Upper lobe of right lung (tissue), 1 donor: ENCODE results near the gene GATM. TPM values are rescaled to one million over a fixed set of nuclear protein-coding genes. Genes with fewer than 3 reads are reported as not detected.
A peak's percentile ranks its signal among the peaks of the same experiment; 100 is the strongest.

Source experiments
- ATAC-seq: fragments of 200-7000 bp; cut with Tn5 transposase; one replicate; pipeline ENCODE4 v1.9.1; 2020; ENCODE audit warnings: mild to moderate bottlenecking, moderate library complexity
- DNase-seq: peaks from one replicate; pipeline ENCODE4 v3.0.0-alpha.2; 2020
- H3K27ac ChIP-seq: fragments of 200-600 bp; one replicate; pipeline ENCODE4 v1.8.0; 2022
- H3K27me3 ChIP-seq: fragments of 200-600 bp; one replicate; pipeline ENCODE4 v1.8.0; 2022; ENCODE audit warnings: mild to moderate bottlenecking
- H3K36me3 ChIP-seq: fragments of 200-600 bp; one replicate; pipeline ENCODE4 v1.8.0; 2022
- H3K4me1 ChIP-seq: fragments of 200-600 bp; one replicate; pipeline ENCODE4 v1.8.0; 2022
- H3K4me3 ChIP-seq: fragments of 200-600 bp; one replicate; pipeline ENCODE4 v1.8.0; 2022; ENCODE audit warnings: mild to moderate bottlenecking
- H3K9me3 ChIP-seq: fragments of 200-600 bp; one replicate; pipeline ENCODE4 v1.8.0; 2022
- intact Hi-C: fragments of 100-400 bp; cut with DNase I; formaldehyde crosslinking; loops from one replicate; pipeline ENCODE4 v1.11.0; 2022
- total RNA-seq: library from RNA; stranded (reverse); fragmentation: NEBNext Ultra II Directional; extraction: Animal tissue kit (Norgen Biotek cat#: 25700); gene quantifications from one replicate; pipeline ENCODE4 v1.2.1, GENCODE V29; 2021
- TF ChIP-seq, protein P1 (sequence below): fragments of 200-600 bp; IDR thresholded peaks from one replicate; pipeline ENCODE4 v1.8.0; 2022; ENCODE audit warnings: antibody characterized with exemption
- donor health status: DM: no; HTN: yes; CAD: no; lungs with severe emphysema.

The GATM gene
- total RNA-seq, 1 donor from 2014 or later = 7.2 TPM

DNA sequence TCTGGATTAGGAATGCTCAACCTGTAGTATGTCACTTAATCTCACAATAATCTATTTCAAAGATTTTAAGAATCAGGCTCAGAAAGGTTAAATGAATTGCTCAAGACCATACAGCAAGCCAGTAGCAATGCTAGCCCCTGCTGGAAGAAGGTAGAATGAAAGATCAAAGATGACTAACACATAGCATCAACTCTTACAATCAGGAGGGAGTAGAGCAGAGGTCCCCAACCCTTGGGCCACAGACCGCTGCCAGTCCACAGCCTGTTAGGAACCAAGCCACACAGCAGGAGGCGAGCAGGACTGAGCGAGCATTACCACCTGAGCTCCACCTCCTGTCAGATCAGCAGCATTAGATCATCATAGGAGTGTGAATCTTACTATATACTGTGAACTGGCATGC is 15.5 kb upstream of the GATM start:
- no peak for ATAC-seq
- TF ChIP-seq, protein P1, sequence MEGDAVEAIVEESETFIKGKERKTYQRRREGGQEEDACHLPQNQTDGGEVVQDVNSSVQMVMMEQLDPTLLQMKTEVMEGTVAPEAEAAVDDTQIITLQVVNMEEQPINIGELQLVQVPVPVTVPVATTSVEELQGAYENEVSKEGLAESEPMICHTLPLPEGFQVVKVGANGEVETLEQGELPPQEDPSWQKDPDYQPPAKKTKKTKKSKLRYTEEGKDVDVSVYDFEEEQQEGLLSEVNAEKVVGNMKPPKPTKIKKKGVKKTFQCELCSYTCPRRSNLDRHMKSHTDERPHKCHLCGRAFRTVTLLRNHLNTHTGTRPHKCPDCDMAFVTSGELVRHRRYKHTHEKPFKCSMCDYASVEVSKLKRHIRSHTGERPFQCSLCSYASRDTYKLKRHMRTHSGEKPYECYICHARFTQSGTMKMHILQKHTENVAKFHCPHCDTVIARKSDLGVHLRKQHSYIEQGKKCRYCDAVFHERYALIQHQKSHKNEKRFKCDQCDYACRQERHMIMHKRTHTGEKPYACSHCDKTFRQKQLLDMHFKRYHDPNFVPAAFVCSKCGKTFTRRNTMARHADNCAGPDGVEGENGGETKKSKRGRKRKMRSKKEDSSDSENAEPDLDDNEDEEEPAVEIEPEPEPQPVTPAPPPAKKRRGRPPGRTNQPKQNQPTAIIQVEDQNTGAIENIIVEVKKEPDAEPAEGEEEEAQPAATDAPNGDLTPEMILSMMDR = no peak

DNA sequence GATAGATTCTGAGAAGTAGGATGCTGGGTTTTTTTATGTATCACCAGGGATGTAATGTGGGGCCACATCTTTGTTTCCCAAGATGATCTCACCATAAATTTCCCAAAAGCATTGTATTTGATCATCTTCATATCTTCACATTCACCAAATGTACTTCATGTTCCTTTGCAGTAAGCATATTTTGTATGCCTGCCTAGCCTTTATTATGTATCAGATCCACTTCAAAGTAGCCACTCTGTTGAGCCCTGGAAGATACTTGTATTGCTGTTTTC is 14.2 kb upstream of the GATM start:
- no peak for DNase-seq
- H3K27ac ChIP-seq = no peak overlapping the region
- ATAC-seq = no peak
- H3K4me3 ChIP-seq = no peak overlapping the region
- H3K9me3 ChIP-seq = no peaks in the 10 kb centered on the region
- no peaks in the 10 kb centered on the region for H3K4me1 ChIP-seq
- peaks cover 9% of the 10 kb centered on the region for H3K27me3 ChIP-seq
- intact Hi-C loops = no loop called here
- TF ChIP-seq, protein P1 = no peak
- H3K36me3 ChIP-seq = no peaks in the 10 kb centered on the region

More for the DNA sequence above, 15.5 kb upstream of the GATM start:
- intact Hi-C loops = no loop called here
- H3K27me3 ChIP-seq = peaks cover 9% of the 10 kb centered on the region
- no peaks in the 10 kb centered on the region for H3K36me3 ChIP-seq
- H3K4me3 ChIP-seq = no peak overlapping the region
- no peak overlapping the region for H3K27ac ChIP-seq
- no peak for DNase-seq
- no peaks in the 10 kb centered on the region for H3K9me3 ChIP-seq
- H3K4me1 ChIP-seq = no peaks in the 10 kb centered on the region

DNA sequence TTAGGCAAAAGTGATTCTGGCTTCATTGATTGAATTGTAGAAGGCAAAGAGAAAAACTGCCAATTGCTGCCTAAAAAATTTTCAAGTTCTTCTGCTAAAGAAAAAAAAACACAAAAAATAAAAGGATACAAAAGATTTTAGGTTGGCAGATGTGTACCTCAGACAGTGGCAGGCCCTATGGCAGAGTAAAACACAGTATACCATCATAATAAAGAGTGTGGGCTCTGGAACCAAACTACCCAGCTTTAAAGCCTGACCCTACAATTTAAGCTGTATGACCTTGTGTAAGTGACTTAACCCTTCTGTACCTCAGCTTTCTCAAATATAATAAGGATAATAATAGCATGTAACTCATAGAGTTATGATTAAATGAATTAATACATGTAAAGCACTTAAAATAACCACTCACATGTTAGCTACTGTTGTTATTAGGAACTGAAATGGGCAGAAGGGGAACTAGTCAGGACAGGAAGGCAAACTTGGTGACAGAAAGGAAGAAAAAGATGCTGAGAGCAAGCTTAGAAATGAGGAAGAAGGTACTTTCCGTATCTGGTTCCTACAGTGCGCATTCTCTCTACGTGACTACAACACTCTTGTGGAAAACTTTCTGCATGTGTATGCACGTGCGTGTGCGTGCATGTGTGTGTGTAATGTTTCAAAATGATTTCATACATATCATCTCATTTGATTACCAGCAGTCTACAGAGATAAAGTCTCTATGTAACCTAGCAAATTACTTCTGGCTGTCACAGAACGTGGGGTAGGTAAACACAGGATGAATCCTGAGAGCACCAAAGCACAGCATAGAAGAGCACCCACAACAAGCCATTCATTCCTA is 13.6 kb upstream of the GATM start:
- Histone ChIP-seq H3K9me3 (no peaks in the 10 kb centered on the region), H3K27ac (no peak overlapping the region), H3K36me3 (no peaks in the 10 kb centered on the region), H3K4me3 (no peak overlapping the region), H3K27me3 (peaks cover 9% of the 10 kb centered on the region), H3K4me1 (no peaks in the 10 kb centered on the region)
- DNase-seq = no peak
- TF ChIP-seq, protein P1 = no peak
- intact Hi-C loops = no loop called here
- ATAC-seq = peak; percentile 72

DNA sequence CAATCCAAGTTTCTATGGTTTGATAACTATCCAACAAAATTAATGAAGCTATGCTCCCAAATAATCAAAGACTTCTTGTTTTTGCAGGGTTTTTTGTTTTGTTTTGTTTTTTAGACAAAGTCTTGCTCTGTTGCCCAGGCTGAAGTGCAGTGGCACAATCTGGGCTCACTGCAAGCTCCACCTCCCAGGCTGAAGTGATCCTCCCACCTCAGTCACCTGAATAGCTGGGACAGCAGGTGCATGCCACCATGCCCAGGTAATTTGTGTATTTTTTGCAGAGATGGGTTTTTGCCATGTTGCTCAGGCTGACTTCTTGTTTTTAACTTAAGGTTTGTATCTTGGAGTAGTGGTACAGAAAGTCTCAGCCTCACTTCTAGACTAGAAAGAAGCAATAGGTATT is 11.0 kb upstream of the GATM start:
- intact Hi-C loops = no loop called here

DNA sequence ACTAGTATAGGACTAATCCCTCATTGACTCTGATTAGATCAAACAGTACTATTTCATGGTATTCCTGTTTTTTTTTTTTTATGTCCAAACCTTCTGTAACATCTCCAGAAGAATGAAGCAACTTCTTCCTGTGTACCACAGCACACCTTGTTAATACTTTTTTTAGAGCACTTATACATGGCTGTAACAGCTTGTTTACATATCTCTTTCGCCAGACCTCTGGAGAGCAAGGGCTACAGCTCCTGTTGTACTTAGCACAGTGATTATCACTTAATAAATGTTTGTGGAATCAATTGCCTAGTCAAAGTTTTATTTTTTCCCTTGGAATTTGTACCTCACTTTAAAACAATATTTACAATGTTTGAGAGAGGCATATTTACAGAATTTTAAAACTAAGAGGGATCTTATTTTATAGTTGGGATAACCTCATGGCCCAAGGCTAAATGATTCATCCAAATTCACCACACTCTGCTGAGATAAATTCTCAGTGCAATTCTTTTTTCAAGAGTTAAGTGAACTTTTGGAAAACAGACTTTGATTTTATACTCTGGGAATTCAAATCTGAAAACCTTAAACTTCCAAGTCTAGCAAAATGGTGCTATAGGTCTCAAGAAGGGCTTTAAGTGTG is 9.2 kb upstream of the GATM start:
- H3K4me1 ChIP-seq = no peaks in the 10 kb centered on the region
- DNase-seq = no peak
- ATAC-seq = peak; percentile 90
- no peak overlapping the region for H3K27ac ChIP-seq
- peaks cover 3% of the 10 kb centered on the region for H3K27me3 ChIP-seq
- H3K4me3 ChIP-seq = no peak overlapping the region
- no peaks in the 10 kb centered on the region for H3K36me3 ChIP-seq
- no peaks in the 10 kb centered on the region for H3K9me3 ChIP-seq
- intact Hi-C loops = no loop called here
- TF ChIP-seq, protein P1 = no peak

More for the DNA sequence above, 11.0 kb upstream of the GATM start:
- Histone ChIP-seq H3K36me3 (no peaks in the 10 kb centered on the region), H3K4me3 (no peak overlapping the region), H3K9me3 (no peaks in the 10 kb centered on the region), H3K4me1 (no peaks in the 10 kb centered on the region), H3K27me3 (peaks cover 9% of the 10 kb centered on the region), H3K27ac (no peak overlapping the region)
- TF ChIP-seq, protein P1 = no peak
- DNase-seq = no peak
- no peak for ATAC-seq
